Endothelial cell of umbilical vein (primary cell): ENCODE measurements around the gene PSG1. TPM values are rescaled to one million over a fixed set of nuclear protein-coding genes. Genes with fewer than 3 reads are reported as not detected.
A peak's percentile ranks its signal among the peaks of the same experiment; 100 is the strongest.
"Not testable (repeated sequence)": the region's sequence is repeated elsewhere in the genome, so short reads cannot be mapped to it uniquely, and the experiment has no call there.

Experiments used
- BruUV-seq: library from RNA; stranded (reverse); fragments of 400-500 nt; replicated peaks from 2 replicates; lab custom pipeline; 2021; lab: Mats Ljungman, UMichigan
- CTCF ChIA-PET: fragments of 300-600, 350-600 bp; sonication (Branson Sonifier 250); formaldehyde crosslinking; loops from one replicate; lab custom pipeline; 2021; ENCODE audit warnings: antibody characterized with exemption, inconsistent platforms; lab: Charles Lee
- POLR2A ChIA-PET: fragments of 300-600, 350-600 bp; sonication (Branson Sonifier 250); formaldehyde crosslinking; loops from one replicate; lab custom pipeline; 2021; ENCODE audit warnings: antibody characterized with exemption, inconsistent platforms; lab: Charles Lee
- DNase-seq: peaks from one replicate; pipeline ENCODE4 v3.0.0-alpha.2; 2011; ENCODE audit warnings: low read depth, low spot score
- FAIRE-seq: peaks from 2 replicates; lab custom pipeline; 2011; peaks lifted over from hg19 to GRCh38; lab: Jason Lieb, UNC
- H2AFZ ChIP-seq: 2 replicates; pipeline ENCODE4 v1.6.0; 2012; ENCODE audit warnings: low read depth, low read length, control low read depth, inconsistent platforms
- H3K27ac ChIP-seq: 2 replicates; pipeline ENCODE4 v1.5.1; 2011; ENCODE audit warnings: low read depth, mild to moderate bottlenecking, control low read depth, low read length, moderate library complexity; ENCODE audit not compliant: insufficient read depth
- H3K27me3 ChIP-seq, 2 experiments: 2 replicates each; pipeline versions ENCODE4 v1.6.0 to v1.6.1; 2011; ENCODE audit warnings: low read length in 2 of 2, mixed read lengths in 1 of 2; ENCODE audit not compliant: control insufficient read depth in 2 of 2, insufficient read depth in 2 of 2
- H3K36me3 ChIP-seq, 2 experiments: 2 replicates in 1 of 2; 3 replicates in 1 of 2; pipeline ENCODE4 v1.5.1; 2011; ENCODE audit warnings: low read length in 2 of 2, mild to moderate bottlenecking in 1 of 2, moderate library complexity in 1 of 2; ENCODE audit not compliant: control insufficient read depth in 2 of 2, insufficient read depth in 2 of 2; ENCODE audit errors: extremely low read depth in 1 of 2
- H3K4me1 ChIP-seq: 3 replicates; pipeline ENCODE4 v1.5.1; 2011; ENCODE audit warnings: mild to moderate bottlenecking, low read length; ENCODE audit not compliant: control insufficient read depth, insufficient read depth; ENCODE audit errors: extremely low read depth
- H3K4me2 ChIP-seq: 2 replicates; pipeline ENCODE4 v1.6.1; 2011; ENCODE audit warnings: low read length, control low read depth, mixed read lengths; ENCODE audit not compliant: insufficient read depth
- H3K4me3 ChIP-seq, 3 experiments: fragments of 200-600 bp in 1 of 3; sonication (generic), shearing (Covaris generic) in 1 of 3; replicated peaks in 1 of 3; 2 replicates each; pipeline ENCODE4 v1.5.1; 2011 to 2016; ENCODE audit warnings: control low read depth in 3 of 3, low read length in 3 of 3, mild to moderate bottlenecking in 2 of 3, inconsistent platforms in 1 of 3, low read depth in 1 of 3, moderate library complexity in 1 of 3; ENCODE audit not compliant: insufficient read depth in 1 of 3
- H3K79me2 ChIP-seq: 2 replicates; pipeline ENCODE4 v1.6.0; 2012; ENCODE audit warnings: low read length, inconsistent platforms; ENCODE audit not compliant: control insufficient read depth, insufficient read depth
- H3K9ac ChIP-seq: replicated peaks from 2 replicates; pipeline ENCODE3; 2011; ENCODE audit warnings: low read length, control low read depth; ENCODE audit not compliant: insufficient read depth; ENCODE audit errors: extremely low read depth
- H3K9me1 ChIP-seq: replicated peaks from 3 replicates; pipeline ENCODE4 v1.6.0; 2011; ENCODE audit warnings: mild to moderate bottlenecking, low read length; ENCODE audit not compliant: control insufficient read depth, insufficient read depth; ENCODE audit errors: extremely low read depth
- H3K9me3 ChIP-seq: replicated peaks from 2 replicates; pipeline ENCODE4 v1.5.1; 2012; ENCODE audit warnings: low read length, inconsistent platforms; ENCODE audit not compliant: control insufficient read depth, insufficient read depth
- H4K20me1 ChIP-seq: replicated peaks from 2 replicates; pipeline ENCODE3; 2011; ENCODE audit warnings: mild to moderate bottlenecking, low read length; ENCODE audit not compliant: control insufficient read depth, insufficient read depth; ENCODE audit errors: extremely low read depth
- CTCF ChIP-seq, 2 donors: IDR thresholded peaks; 1 replicate in 1 of 2; 2 replicates in 1 of 2; pipeline ENCODE4 v1.5.1; 2011; ENCODE audit warnings: low read length in 2 of 2, mild to moderate bottlenecking in 2 of 2, moderate library complexity in 2 of 2, control low read depth in 1 of 2, inconsistent platforms in 1 of 2, low read depth in 1 of 2; ENCODE audit not compliant: insufficient read depth in 1 of 2; ENCODE audit errors: extremely low read depth in 1 of 2
- dilution Hi-C: fragments of 300-500 bp; cut with MboI; formaldehyde crosslinking; loops from one replicate; pipeline ENCODE4 v1.15.0; 2019; ENCODE audit warnings: low sequenced_read_pairs; ENCODE audit not compliant: extremely low pct_ligation_motif_present
- intact Hi-C: fragments of 100-400 bp; cut with micrococcal nuclease; formaldehyde crosslinking; loops from one replicate; pipeline ENCODE4 v1.10.0; 2022
- polyA plus RNA-seq, 4 experiments: library from polyadenylated mRNA; depleted of rRNA in 3 of 4; stranded (reverse) in 3 of 4; unstranded in 1 of 4; fragments of >200 nt; gene quantifications; 2 replicates each; pipeline versions ENCODE4 v1.2.1 to v1.2.3, GENCODE V29; 2011 to 2012; ENCODE audit warnings: missing spikeins in 1 of 4
- total RNA-seq: library from RNA; stranded (reverse); gene quantifications from 2 replicates; pipeline ENCODE4 v1.2.3, GENCODE V29; 2021
- TF ChIP-seq, protein P1 (sequence below): IDR thresholded peaks from 2 replicates; pipeline ENCODE4 v1.6.1; 2011; ENCODE audit not compliant: insufficient read depth, insufficient read length

PSG1 gene
- total and polyA plus RNA-seq, 2 donors (not counting 3 experiments of a cell fraction or from before 2014, with no cell fraction given), result not detected

DNA sequence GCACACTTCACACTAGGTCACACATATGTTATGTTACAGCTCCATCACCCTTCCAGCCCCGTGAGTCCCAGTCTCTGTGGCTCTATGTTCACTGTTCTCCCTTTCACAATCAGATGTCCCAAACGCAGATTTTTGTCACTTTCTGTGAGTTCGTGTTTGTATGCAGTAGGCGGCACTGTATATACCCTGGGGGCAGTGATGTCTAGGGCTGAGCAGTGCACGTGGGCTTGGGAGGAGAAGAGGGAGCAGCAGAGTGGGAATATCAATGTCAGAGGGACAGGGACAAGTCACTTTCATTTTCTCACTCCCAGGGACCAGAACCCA, 22.0 kb downstream of the PSG1 start:
- no peak overlapping the region for H3K4me2 ChIP-seq
- BruUV-seq, result no TSS peak
- dilution Hi-C loops, result no loop called here
- no peaks in the 10 kb centered on the region for H3K27me3 ChIP-seq
- H3K9me1 ChIP-seq, result no peaks in the 10 kb centered on the region
- DNase-seq, result no peak
- TF ChIP-seq, protein P1, sequence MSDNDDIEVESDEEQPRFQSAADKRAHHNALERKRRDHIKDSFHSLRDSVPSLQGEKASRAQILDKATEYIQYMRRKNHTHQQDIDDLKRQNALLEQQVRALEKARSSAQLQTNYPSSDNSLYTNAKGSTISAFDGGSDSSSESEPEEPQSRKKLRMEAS, result no peak
- TF ChIP-seq CTCF (IDR thresholded peaks at IDR 0.05; ENCODE audit: extremely low read depth in 1 of 2, insufficient read depth in 1 of 2, low read depth in 1 of 2, low read length in 2 of 2), result peak in 1 of 2 donors; percentile 2
- H3K79me2 ChIP-seq, result no peaks in the 10 kb centered on the region
- CTCF ChIA-PET, result no interaction called here
- H3K36me3 ChIP-seq, result no peaks in the 10 kb centered on the region
- H2AFZ ChIP-seq, result no peak overlapping the region
- intact Hi-C loops, result no loop called here
- no peak overlapping the region for H3K4me3 ChIP-seq
- no peaks in the 10 kb centered on the region for H4K20me1 ChIP-seq
- H3K4me1 ChIP-seq, result no peaks in the 10 kb centered on the region
- no peak overlapping the region for H3K9ac ChIP-seq
- POLR2A ChIA-PET, result no interaction called here
- no peaks in the 10 kb centered on the region for H3K9me3 ChIP-seq
- no peak for FAIRE-seq
- H3K27ac ChIP-seq, result no peak overlapping the region

- H3K4me3 ChIP-seq, H3K4me1 ChIP-seq, H3K4me2 ChIP-seq, CTCF ChIA-PET, intact Hi-C loops, H3K9me3 ChIP-seq, dilution Hi-C loops, H3K9me1 ChIP-seq, BruUV-seq, H3K27me3 ChIP-seq, DNase-seq, H3K9ac ChIP-seq, H2AFZ ChIP-seq, H3K79me2 ChIP-seq, H3K27ac ChIP-seq, H4K20me1 ChIP-seq, POLR2A ChIA-PET, H3K36me3 ChIP-seq, FAIRE-seq: not testable (repeated sequence)
- TF ChIP-seq CTCF (IDR thresholded peaks at IDR 0.05; ENCODE audit: extremely low read depth in 1 of 2, insufficient read depth in 1 of 2, low read depth in 1 of 2, low read length in 2 of 2), result peak in 1 of 2 donors; percentile 13
These were observed 22.5 kb downstream of the PSG1 start for GRCh38 chr19:42856866-42857543.

GRCh38 chr19:42854745-42855144, 24.8 kb downstream of the PSG1 start:
- intact Hi-C loops, H2AFZ ChIP-seq, H3K4me1 ChIP-seq, H4K20me1 ChIP-seq, H3K9me3 ChIP-seq, H3K4me2 ChIP-seq, CTCF ChIA-PET, H3K36me3 ChIP-seq, H3K4me3 ChIP-seq, H3K9ac ChIP-seq, POLR2A ChIA-PET, H3K27me3 ChIP-seq, DNase-seq, FAIRE-seq, H3K27ac ChIP-seq, H3K9me1 ChIP-seq, dilution Hi-C loops, H3K79me2 ChIP-seq, BruUV-seq: not testable (repeated sequence)
